HG02981 (cell line): ENCODE data around the gene NMNAT2.

Experiments used
- ATAC-seq: cut with Tn5 transposase; IDR thresholded peaks from one replicate; pipeline ENCODE4 v1.9.1; 2021; ENCODE audit warnings: mild to moderate bottlenecking, moderate library complexity; ENCODE audit not compliant: unreplicated experiment

Gene NMNAT2

DNA sequence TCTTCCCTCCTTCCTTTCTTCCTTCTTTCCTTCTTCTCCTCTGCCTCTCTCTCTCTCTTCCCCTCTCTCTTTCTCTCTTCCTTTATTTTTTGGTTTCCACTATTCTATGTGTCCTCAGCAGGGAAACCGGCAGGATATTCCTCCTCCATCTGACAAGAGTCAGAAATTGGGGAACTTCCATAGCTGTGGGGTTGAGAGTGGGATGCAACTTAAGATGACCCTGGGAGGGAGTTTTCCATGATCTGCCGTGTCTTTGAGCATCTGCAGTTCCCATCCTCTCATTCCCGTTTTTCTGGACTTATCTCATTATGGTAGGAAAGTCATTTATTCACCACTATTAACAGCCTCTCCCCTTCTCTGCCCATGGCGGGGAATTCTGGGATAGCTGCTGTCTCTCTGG is 98.6 kb downstream of the NMNAT2 start:
- ATAC-seq = no peak

- no peak for ATAC-seq
Observed at GRCh38 chr1:183319051-183319450, 99.1 kb downstream of the NMNAT2 start.

DNA sequence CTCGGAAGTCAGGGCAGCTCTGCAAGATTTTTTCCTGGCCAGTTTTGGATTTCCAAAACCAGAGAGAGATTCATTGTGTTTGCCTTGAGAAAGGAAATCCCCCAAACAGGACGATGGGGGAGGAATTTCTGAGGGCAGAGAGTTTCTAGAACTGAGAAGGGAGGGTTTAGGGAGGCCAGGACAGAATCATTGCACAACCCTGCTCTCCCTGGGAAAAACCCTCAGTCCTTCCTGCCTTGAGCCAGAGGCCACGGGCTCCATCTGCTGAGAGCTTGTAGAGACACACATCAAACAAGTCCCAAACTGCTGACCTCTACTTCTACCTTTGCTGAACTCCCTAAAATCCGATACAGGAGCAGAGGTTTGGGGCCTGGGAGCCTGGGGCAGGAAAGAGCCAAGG is 99.7 kb downstream of the NMNAT2 start:
- no peak for ATAC-seq

- no peak for ATAC-seq
Observed at GRCh38 chr1:183315991-183316758, 102.0 kb downstream of the NMNAT2 start.

GRCh38 chr1:183313063-183313462 is 105.1 kb downstream of the NMNAT2 start:
- ATAC-seq = no peak

DNA sequence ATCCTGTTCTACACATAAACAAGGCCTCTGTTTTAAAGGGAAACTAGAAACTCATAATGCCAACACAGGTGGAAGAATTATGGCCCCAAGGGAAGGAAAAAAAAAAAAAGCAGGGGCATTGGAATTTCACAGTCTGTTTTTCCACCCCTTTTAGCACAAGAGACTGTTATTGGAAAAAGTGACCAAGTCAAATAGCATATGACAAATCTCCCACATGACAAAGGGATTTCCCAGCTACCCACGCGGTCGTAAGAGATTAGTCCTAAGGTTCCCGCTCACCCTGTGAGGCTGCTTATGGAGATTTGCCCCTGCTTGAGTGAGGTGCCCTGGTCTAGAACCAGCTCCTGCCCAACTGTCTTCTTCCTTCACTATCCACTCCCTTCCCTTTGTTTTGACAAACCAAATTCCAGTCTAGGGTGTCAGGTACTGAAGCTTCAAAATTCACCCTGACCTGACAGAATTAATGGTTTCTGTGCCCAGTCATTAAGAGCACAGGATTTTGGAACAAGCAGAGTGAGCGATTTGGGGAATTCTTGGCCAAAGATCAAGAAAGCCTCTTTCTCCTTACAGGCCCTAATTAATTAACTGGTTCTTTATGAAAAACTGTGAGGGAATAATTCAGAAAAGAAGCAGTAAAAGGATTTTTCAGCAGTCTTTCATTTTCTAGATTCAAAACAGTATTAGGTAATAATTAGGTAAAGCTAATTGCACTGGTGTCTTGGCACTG is 107.3 kb downstream of the NMNAT2 start:
- no peak for ATAC-seq

GRCh38 chr1:183308719-183309118 is 109.5 kb downstream of the NMNAT2 start:
- no peak for ATAC-seq

DNA sequence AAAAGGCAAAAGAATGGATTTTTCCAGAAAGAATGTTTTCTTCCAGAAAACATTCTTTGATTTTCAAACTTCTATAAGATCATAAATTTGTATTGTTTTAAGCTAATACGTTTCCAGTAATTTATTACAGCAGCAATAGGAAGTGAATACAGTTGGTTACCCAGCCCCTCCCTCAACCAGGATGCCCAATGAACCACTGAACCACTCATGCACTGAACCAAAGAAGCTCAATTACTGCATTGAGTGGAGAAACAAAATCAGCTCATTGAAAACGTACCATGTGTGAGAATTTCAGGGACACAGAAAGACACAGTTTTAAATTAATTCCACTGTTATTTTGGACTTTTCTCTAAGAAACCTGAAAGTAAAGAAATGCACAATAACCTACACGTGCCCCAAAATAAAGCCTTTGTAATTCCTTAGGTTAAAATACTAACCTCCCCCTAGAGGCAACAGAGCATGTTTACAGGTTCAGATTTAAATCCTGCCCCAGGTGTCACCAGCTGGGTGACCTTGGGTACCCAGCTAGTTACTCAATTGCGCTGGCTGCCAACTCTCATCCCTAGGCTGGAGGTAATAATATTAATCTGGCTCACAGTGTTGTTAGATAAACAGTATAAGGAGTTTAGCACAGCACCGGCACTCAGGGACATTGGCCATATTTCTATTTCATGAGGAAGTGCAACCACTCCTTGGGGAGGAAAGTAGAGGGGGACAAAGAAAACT is 111.7 kb downstream of the NMNAT2 start:
- ATAC-seq = peak; percentile 48

GRCh38 chr1:183304440-183305107 is 113.6 kb downstream of the NMNAT2 start:
- ATAC-seq = no peak

- no peak for ATAC-seq
Observed at GRCh38 chr1:183303901-183304300, 114.3 kb downstream of the NMNAT2 start.

DNA sequence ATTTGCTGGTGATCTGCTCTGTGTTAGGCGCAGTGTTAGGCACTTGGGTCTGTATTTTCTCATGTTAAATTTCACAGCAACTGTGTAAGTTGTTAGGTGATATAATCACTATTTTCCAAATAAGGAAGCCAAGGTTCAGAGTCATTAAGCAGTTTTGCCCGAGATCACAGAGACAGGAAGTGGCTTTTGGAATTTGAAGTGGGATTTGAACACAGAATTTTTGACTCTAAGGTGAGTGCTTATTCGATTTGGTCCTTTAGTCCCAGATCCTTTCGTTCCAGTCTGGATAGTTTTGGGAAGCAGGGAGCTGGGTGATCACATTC is 114.9 kb downstream of the NMNAT2 start:
- ATAC-seq = no peak

DNA sequence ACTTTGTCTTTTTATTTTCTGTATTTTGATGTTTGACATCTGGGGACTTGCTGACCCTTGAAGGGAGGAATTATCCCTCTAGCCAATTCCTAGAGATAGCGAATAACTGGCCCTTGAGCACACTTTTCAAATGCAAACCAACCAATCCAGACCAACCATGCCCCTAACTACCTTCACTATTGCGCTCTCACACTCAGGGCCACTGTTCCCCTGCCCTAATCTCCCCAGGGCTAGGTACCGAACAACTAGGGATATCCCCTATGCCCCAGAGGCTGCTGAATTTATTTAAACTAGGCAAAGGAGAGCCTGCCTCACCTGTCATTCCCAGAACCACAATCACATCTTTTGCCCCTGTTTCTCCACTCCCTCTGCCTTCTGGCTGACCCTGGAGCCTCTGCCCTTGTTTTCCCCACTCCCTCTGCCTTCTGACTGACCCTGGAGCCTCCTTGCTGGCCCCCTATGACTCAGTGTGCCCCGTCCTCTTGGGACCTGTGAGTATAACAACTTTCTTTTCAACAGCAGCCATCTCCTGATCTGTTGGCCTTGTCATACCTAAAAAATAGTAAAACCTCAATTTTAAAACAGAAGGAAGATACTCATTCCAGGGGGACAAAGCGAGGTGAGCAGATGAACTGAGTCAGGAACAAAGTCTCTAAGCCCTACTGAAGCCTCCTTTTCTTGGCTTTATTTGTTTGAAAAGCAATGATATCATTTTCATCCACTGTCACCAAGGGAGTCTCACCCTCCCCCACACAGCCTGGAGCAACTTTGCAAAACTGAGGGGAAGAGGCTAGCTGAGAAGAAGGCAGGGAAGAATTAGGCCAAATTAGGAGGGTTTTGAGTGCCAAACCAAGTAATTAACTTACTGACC is 115.5 kb downstream of the NMNAT2 start:
- no peak for ATAC-seq

GRCh38 chr1:183301239-183301638 is 116.9 kb downstream of the NMNAT2 start:
- ATAC-seq = no peak

- no peak for ATAC-seq
Observed at GRCh38 chr1:183300828-183301227, 117.4 kb downstream of the NMNAT2 start.

DNA sequence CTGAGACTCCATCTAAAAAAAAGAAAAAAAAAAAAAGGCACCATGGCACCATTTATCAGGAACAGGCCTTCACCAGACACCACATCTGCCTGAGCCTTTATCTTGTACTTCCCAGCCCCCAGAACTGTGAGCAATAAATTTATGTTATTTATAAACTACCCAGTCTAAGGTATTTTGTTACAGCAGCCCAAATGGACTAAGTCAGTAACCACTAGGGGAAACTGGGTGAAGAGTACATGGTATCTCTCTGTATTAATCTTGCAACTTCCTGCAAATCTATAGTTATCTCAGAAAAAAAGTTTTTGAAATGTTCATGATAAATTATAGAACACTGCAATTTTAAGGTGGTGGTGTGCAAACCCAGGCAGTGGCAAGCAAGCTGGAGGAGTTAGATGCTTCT is 117.8 kb downstream of the NMNAT2 start:
- no peak for ATAC-seq

DNA sequence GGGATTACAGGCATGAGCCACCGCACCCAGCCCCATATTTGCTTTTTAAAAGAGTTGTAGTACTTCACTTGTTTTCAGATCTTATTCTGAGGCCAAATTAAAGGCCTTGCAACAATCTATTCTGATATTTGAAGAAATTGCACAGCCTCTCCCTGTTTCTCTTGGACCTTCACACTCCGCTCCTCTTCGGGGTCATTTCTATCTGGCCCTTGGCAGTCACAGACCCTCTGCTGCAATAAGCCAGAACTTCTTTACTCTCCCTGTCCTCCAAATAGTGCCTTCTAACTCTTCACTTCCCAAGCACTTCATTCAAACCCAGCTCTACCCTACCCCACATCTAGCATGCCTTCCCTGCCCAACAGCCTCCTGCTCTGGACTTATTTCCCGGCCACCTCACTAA is 121.4 kb downstream of the NMNAT2 start:
- no peak for ATAC-seq

- no peak for ATAC-seq
Observed at GRCh38 chr1:183295521-183295920, 122.7 kb downstream of the NMNAT2 start.

DNA sequence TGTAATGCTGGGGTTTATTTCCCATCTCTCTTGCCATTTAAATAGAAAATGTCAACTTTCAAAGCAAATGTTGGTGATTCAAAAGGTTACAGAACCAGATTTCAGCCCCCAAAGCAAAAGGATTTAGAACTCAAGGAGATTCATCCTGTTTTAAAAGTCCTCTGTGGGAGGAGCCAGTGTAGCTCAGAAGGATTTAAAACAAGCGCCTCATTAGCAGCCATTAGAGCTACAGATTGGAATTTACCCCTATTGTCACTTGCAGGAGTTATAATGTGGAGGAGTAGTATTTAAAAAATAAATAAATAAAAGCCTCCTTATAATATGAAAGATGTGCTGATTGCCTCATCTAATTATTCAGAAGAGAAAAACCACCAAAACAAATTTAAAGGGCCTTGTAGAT is 124.3 kb downstream of the NMNAT2 start:
- no peak for ATAC-seq

GRCh38 chr1:183293241-183293640 is 124.9 kb downstream of the NMNAT2 start:
- no peak for ATAC-seq

- no peak for ATAC-seq
Observed at GRCh38 chr1:183291802-183292514, 126.2 kb downstream of the NMNAT2 start.
